ENCODE data around the gene NPR1. TPM values are rescaled to one million over a fixed set of nuclear protein-coding genes. Genes with fewer than 3 reads are reported as not detected.

NPR1 gene
- total and polyA plus RNA-seq, 2 of the 13 experiments (the other 11 are each of a cell fraction or from before 2014, with no cell fraction given): not detected

GRCh38 chr1:153685544-153686340 lies 7.3 kb downstream of the NPR1 start:
- no peak overlapping the region for H3K4me3 ChIP-seq (replicated peaks in 1 of 3; ENCODE audit: insufficient read depth in 1 of 3, low read depth in 2 of 3, low read length in 3 of 3)
- TF ChIP-seq MAX (IDR thresholded peaks at IDR 0.05) (no peak), ERF (CRISPR knock-in tag; IDR thresholded peaks at IDR 0.05) (no peak), ZNF501 (CRISPR knock-in tag; IDR thresholded peaks at IDR 0.05) (no peak), ZNF816 (CRISPR knock-in tag; IDR thresholded peaks at IDR 0.05; ENCODE audit: borderline replicate concordance) (no peak), TGIF2 (CRISPR knock-in tag; IDR thresholded peaks at IDR 0.05) (no peak), ZNF12 (CRISPR knock-in tag; IDR thresholded peaks at IDR 0.05) (no peak), U2AF2 (IDR thresholded peaks at IDR 0.05; ENCODE audit: low read depth, low read length) (no peak), NPAS2 (CRISPR knock-in tag; IDR thresholded peaks at IDR 0.05; ENCODE audit: borderline replicate concordance) (no peak), USF2 (IDR thresholded peaks at IDR 0.05; ENCODE audit: low read depth, low read length) (no peak), USF2 (CRISPR knock-in tag; IDR thresholded peaks at IDR 0.05; ENCODE audit: borderline replicate concordance) (no peak), ZNF772 (CRISPR knock-in tag; IDR thresholded peaks at IDR 0.05) (no peak), ZNF547 (CRISPR knock-in tag; IDR thresholded peaks at IDR 0.05) (no peak), NFAT5 (CRISPR knock-in tag; IDR thresholded peaks at IDR 0.05) (no peak), SRSF9 (IDR thresholded peaks at IDR 0.05; ENCODE audit: borderline replicate concordance, insufficient read depth, low read depth, low read length, poor library complexity, severe bottlenecking) (no peak), AKAP8 (CRISPR knock-in tag; IDR thresholded peaks at IDR 0.05) (no peak), HIVEP1 (CRISPR knock-in tag; IDR thresholded peaks at IDR 0.05) (no peak)
- no peaks in the 10 kb centered on the region for H3K79me2 ChIP-seq (ENCODE audit: insufficient read depth, low read length)
- ATAC-seq (no peak), DNase-seq (ENCODE audit: low spot score) (no peak), FAIRE-seq (no peak)
- H3K9me3 ChIP-seq (ENCODE audit: low read length): no peaks in the 10 kb centered on the region
- 21% methylated on average over 10 of the region's 11 CpGs for WGBS (ENCODE audit: low lambda C conversion rate)
- POLR2A ChIA-PET: no interaction called here
- H3K9ac ChIP-seq (ENCODE audit: insufficient read depth, low read depth, low read length): no peak overlapping the region
- no peaks in the 10 kb centered on the region for H3K36me3 ChIP-seq (replicated peaks in 1 of 2; ENCODE audit: control insufficient read depth in 1 of 2, insufficient read depth in 2 of 2, low read length in 2 of 2)
- intact Hi-C loops (cut with micrococcal nuclease; ENCODE audit: unreplicated experiment) (no loop called here), in situ Hi-C loops (cut with HindIII; ENCODE audit: extremely low pct_ligation_motif_present, low pct_unique_long_range_greater_than_20kb) (loop anchor here (10.0 kb wide), 1 partner anchor 299 kb away; the partner anchor contains the start of gene RAB13)
- no peaks in the 10 kb centered on the region for H4K20me1 ChIP-seq (ENCODE audit: insufficient read depth, low read length)
- no peak overlapping the region for H3K4me2 ChIP-seq (ENCODE audit: low read depth, low read length)
- no peak overlapping the region for H2AFZ ChIP-seq (ENCODE audit: low read length)
- no peak overlapping the region for H3K27ac ChIP-seq (ENCODE audit: extremely low read length, insufficient read depth, low read length)
- peaks cover 16% of the 10 kb centered on the region; the same call in 1 of the 2 replicates for H3K4me1 ChIP-seq (ENCODE audit: insufficient read depth, low read length)
- no TSS peak for BruUV-seq (replicated peaks)
- peaks cover 11 to 76% of the 10 kb centered on the region in 2 experiments; a peak in 3 of 5 replicates for H3K27me3 ChIP-seq (ENCODE audit: control insufficient read depth in 1 of 2, insufficient read depth in 2 of 2, low read length in 2 of 2)
- CTCF ChIA-PET (ENCODE audit: low intra/inter-chr PET ratio, low total read pairs): no interaction called here

Measured in HepG2 (cell line).